Measurements from ENCODE around the gene KCND2. TPM values are rescaled to one million over a fixed set of nuclear protein-coding genes. Genes with fewer than 3 reads are reported as not detected.

Gene KCND2
- total and polyA plus RNA-seq, 3 experiments from 2014 or later, result not detected

DNA sequence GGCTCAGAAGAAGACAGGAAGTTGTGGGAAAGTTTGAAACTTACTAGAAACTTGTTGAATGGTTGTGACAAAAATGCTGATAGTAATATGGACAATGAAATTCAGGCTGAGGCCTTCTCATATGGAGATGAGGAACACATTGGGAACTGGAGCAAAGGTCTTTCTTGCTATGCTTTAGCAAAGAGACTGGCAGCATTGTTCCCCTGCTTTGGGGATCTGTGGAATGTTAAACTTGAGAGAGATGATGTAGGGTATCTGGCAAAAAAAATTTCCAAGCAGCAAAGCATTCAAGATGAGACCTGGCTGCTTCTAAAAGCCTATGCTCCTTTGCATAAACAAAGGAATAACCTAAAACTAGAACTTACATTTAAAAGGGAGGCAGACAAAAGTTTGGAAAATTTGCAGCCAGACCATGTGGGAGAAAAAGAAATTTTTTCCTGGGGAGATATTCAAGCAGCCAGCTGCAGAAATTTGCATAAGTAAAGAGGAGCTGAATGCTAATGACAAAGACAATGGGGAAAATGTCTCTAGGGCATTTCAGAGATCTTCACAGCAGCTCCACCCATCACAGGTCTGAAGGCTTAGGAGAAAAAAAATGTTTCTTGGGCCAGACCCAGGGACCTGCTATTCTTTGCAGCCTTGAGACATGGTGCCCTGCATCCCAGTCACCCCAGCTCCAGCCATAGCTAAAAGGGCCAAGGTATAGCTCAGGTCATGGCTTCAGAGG lies 16.5 kb upstream of the KCND2 start:
- Histone ChIP-seq H3K4me1 (ENCODE audit: insufficient read depth, low read length) (no peaks in the 10 kb centered on the region), H3K9me3 (ENCODE audit: low read length) (no peaks in the 10 kb centered on the region), H3K27ac (ENCODE audit: low read depth, low read length) (no peak overlapping the region), H3K27me3 (ENCODE audit: insufficient read depth, low read length, poor library complexity, severe bottlenecking) (no peaks in the 10 kb centered on the region), H3K4me3 (ENCODE audit: low read length) (no peak overlapping the region), H3K36me3 (ENCODE audit: insufficient read depth, low read length) (no peaks in the 10 kb centered on the region)
- Mint-ChIP-seq H3K4me1 (no peaks in the 10 kb centered on the region), H3K4me3 (no peak overlapping the region), H3K27ac (no peak overlapping the region), H3K9me3 (peaks cover 0 to 28% (median 5%) of the 10 kb centered on the region in 5 donors), H3K27me3 (no peaks in the 10 kb centered on the region), H3K36me3 (no peaks in the 10 kb centered on the region)
- POLR2A ChIA-PET, result no interaction called here
- CTCF ChIA-PET, result no interaction called here
- no peak for DNase-seq

DNA sequence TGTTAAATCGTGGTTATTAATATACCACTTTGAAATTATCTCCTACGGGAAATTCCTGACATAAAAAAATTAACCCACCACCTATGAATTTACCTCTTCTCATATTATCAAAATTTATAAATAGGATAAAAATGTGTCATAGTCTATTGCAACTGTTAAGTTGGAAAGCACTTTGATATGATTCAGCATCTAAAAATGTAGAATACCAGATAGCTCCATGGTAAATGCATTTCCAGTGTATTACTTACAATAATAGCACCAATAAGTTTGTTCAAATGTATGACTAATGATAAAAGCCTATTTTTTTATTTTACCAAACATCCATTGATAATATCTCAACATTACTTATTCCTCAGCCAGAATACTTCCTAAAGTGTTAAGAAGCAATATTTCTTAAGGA lies 13.6 kb upstream of the KCND2 start:
- CTCF ChIA-PET, result no interaction called here
- no peaks in the 10 kb centered on the region for H3K36me3 Mint-ChIP-seq
- H3K4me3 Mint-ChIP-seq, result no peak overlapping the region
- no peaks in the 10 kb centered on the region for H3K4me1 Mint-ChIP-seq
- no peak overlapping the region for H3K27ac ChIP-seq (ENCODE audit: low read depth, low read length)
- peaks cover 0 to 18% (median 5%) of the 10 kb centered on the region in 5 donors for H3K9me3 Mint-ChIP-seq
- no peak overlapping the region for H3K4me3 ChIP-seq (ENCODE audit: low read length)
- POLR2A ChIA-PET, result no interaction called here
- H3K27me3 ChIP-seq (ENCODE audit: insufficient read depth, low read length, poor library complexity, severe bottlenecking), result no peaks in the 10 kb centered on the region
- no peaks in the 10 kb centered on the region for H3K27me3 Mint-ChIP-seq
- H3K36me3 ChIP-seq (ENCODE audit: insufficient read depth, low read length), result no peaks in the 10 kb centered on the region
- H3K4me1 ChIP-seq (ENCODE audit: insufficient read depth, low read length), result no peaks in the 10 kb centered on the region
- H3K9me3 ChIP-seq (ENCODE audit: low read length), result no peaks in the 10 kb centered on the region
- no peak overlapping the region for H3K27ac Mint-ChIP-seq
- no peak for DNase-seq

DNA sequence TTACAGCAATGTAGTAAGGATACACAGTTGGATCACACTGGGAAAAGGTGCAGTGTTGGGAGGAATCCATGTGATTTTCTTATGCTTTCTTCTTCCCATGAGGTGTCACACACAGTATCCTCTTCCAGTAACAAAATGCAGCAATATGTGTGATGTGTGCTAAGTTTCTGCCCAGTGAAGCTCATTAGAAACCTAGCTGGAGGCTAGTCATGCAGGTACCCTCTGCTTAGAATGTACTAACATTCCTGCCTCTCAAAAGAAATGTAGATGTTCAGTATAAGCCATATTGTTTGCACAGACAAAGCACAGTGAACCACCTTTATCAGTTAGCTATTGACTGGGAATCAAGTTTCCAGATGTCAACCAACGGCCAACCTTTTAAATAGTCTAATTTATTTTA lies 12.9 kb upstream of the KCND2 start:
- Histone ChIP-seq H3K36me3 (ENCODE audit: insufficient read depth, low read length) (no peaks in the 10 kb centered on the region), H3K4me3 (ENCODE audit: low read length) (no peak overlapping the region), H3K9me3 (ENCODE audit: low read length) (no peaks in the 10 kb centered on the region), H3K27me3 (ENCODE audit: insufficient read depth, low read length, poor library complexity, severe bottlenecking) (no peaks in the 10 kb centered on the region), H3K4me1 (ENCODE audit: insufficient read depth, low read length) (no peaks in the 10 kb centered on the region), H3K27ac (ENCODE audit: low read depth, low read length) (no peak overlapping the region)
- ChIA-PET CTCF (no interaction called here), POLR2A (no interaction called here)
- H3K27ac Mint-ChIP-seq, result no peak overlapping the region
- H3K36me3 Mint-ChIP-seq, result no peaks in the 10 kb centered on the region
- H3K4me3 Mint-ChIP-seq, result no peak overlapping the region
- peaks cover 0 to 17% (median 5%) of the 10 kb centered on the region in 5 donors for H3K9me3 Mint-ChIP-seq
- no peaks in the 10 kb centered on the region for H3K4me1 Mint-ChIP-seq
- H3K27me3 Mint-ChIP-seq, result no peaks in the 10 kb centered on the region
- no peak for DNase-seq

DNA sequence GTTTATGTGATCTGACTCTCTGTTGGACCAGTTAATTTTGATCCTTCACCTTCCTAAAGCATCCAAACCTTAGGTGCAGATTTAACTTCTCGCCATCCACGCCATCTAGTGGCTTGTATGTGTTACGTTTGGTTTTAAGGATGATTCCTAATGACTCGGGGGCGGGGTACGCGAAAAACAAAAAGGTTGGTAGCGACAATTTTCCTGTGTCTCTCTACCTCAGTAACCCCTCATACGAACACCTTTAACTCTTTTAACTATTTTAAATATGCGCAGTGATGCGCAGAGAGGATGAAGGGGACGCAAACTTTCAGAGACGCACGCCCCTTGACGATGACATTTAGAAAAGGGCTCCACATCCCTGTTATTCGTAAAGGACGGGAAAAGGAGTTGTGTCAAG lies 714 bp upstream of the KCND2 start:
- H3K4me3 ChIP-seq (ENCODE audit: low read length), result no peak overlapping the region
- CTCF ChIA-PET, result no interaction called here
- Mint-ChIP-seq H3K36me3 (no peaks in the 10 kb centered on the region), H3K27ac (no peak overlapping the region), H3K4me3 (no peak overlapping the region), H3K4me1 (no peaks in the 10 kb centered on the region), H3K9me3 (peaks cover 0 to 8% (median 4%) of the 10 kb centered on the region in 5 donors), H3K27me3 (peaks cover 2 to 14% of the 10 kb centered on the region in 2 donors)
- H3K27me3 ChIP-seq (ENCODE audit: insufficient read depth, low read length, poor library complexity, severe bottlenecking), result no peaks in the 10 kb centered on the region
- H3K4me1 ChIP-seq (ENCODE audit: insufficient read depth, low read length), result no peaks in the 10 kb centered on the region
- no peak overlapping the region for H3K27ac ChIP-seq (ENCODE audit: low read depth, low read length)
- POLR2A ChIA-PET, result no interaction called here
- no peaks in the 10 kb centered on the region for H3K9me3 ChIP-seq (ENCODE audit: low read length)
- H3K36me3 ChIP-seq (ENCODE audit: insufficient read depth, low read length), result no peaks in the 10 kb centered on the region
- DNase-seq, result no peak

DNA sequence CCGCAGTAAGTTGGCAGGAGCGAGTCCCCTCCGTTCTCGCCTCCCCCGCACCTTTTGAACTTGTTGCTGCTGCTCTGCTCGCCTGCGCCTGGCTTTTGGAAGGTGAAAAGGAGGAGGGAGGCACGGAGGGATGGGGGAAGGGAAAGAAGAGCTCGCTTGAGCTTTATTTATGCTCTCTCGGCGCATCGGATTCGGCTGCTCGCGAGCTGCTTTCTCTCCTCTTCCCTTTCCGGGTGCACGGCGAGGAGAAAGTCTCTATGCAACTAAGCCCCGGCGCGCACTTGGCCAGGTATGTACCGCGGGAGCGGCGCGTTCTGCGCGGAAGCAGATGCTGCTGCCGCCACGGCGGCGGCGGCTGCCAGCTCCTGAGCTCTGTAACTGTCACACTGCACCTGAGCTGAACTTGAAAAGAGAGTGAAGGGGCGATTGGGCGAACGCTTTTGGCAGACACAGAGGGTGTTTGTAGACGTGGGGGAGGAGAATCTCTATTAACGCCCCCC lies 551 bp downstream of the KCND2 start:
- no peaks in the 10 kb centered on the region for H3K4me1 ChIP-seq (ENCODE audit: insufficient read depth, low read length)
- Mint-ChIP-seq H3K4me3 (no peak overlapping the region), H3K4me1 (no peaks in the 10 kb centered on the region), H3K36me3 (no peaks in the 10 kb centered on the region), H3K27ac (peak overlapping the region in 1 of 8 donors; percentile 47), H3K27me3 (peaks cover 0 to 14% of the 10 kb centered on the region in 2 donors), H3K9me3 (peaks cover 4 to 8% (median 4%) of the 10 kb centered on the region in 5 donors)
- CTCF ChIA-PET, result no interaction called here
- no peak for DNase-seq
- H3K36me3 ChIP-seq (ENCODE audit: insufficient read depth, low read length), result no peaks in the 10 kb centered on the region
- POLR2A ChIA-PET, result no interaction called here
- no peak overlapping the region for H3K4me3 ChIP-seq (ENCODE audit: low read length)
- H3K27ac ChIP-seq (ENCODE audit: low read depth, low read length), result no peak overlapping the region
- no peaks in the 10 kb centered on the region for H3K9me3 ChIP-seq (ENCODE audit: low read length)
- no peaks in the 10 kb centered on the region for H3K27me3 ChIP-seq (ENCODE audit: insufficient read depth, low read length, poor library complexity, severe bottlenecking)

DNA sequence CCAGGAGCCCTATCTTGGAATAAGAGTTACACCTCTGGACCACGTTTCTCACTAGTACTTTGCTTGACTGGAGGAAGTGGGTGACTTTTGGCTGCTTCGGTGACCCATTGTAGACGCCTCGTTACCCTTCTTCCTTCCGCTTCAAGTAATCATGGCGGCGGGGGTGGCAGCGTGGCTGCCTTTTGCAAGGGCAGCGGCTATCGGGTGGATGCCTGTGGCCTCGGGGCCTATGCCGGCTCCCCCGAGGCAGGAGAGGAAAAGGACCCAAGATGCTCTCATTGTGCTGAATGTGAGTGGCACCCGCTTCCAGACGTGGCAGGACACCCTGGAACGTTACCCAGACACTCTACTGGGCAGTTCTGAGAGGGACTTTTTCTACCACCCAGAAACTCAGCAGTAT lies 1.5 kb downstream of the KCND2 start:
- no peak overlapping the region for H3K27ac Mint-ChIP-seq
- POLR2A ChIA-PET, result no interaction called here
- H3K36me3 Mint-ChIP-seq, result no peaks in the 10 kb centered on the region
- H3K4me1 ChIP-seq (ENCODE audit: insufficient read depth, low read length), result no peaks in the 10 kb centered on the region
- no peaks in the 10 kb centered on the region for H3K27me3 ChIP-seq (ENCODE audit: insufficient read depth, low read length, poor library complexity, severe bottlenecking)
- H3K4me3 ChIP-seq (ENCODE audit: low read length), result no peak overlapping the region
- peaks cover 4 to 8% (median 5%) of the 10 kb centered on the region in 5 donors for H3K9me3 Mint-ChIP-seq
- no peaks in the 10 kb centered on the region for H3K9me3 ChIP-seq (ENCODE audit: low read length)
- no peak overlapping the region for H3K4me3 Mint-ChIP-seq
- no peaks in the 10 kb centered on the region for H3K4me1 Mint-ChIP-seq
- no peak for DNase-seq
- CTCF ChIA-PET, result no interaction called here
- H3K27ac ChIP-seq (ENCODE audit: low read depth, low read length), result no peak overlapping the region
- no peaks in the 10 kb centered on the region for H3K36me3 ChIP-seq (ENCODE audit: insufficient read depth, low read length)
- peaks cover 0 to 14% of the 10 kb centered on the region in 2 donors for H3K27me3 Mint-ChIP-seq

DNA sequence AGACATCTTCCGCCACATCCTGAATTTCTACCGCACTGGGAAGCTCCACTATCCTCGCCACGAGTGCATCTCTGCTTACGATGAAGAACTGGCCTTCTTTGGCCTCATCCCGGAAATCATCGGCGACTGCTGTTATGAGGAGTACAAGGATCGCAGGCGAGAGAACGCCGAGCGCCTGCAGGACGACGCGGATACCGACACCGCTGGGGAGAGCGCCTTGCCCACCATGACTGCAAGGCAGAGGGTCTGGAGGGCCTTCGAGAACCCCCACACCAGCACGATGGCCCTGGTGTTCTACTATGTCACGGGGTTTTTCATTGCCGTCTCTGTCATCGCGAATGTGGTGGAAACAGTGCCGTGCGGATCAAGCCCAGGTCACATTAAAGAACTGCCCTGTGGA lies 1.9 kb downstream of the KCND2 start:
- H3K27ac Mint-ChIP-seq, result no peak overlapping the region
- no peak for DNase-seq
- CTCF ChIA-PET, result no interaction called here
- no peaks in the 10 kb centered on the region for H3K36me3 ChIP-seq (ENCODE audit: insufficient read depth, low read length)
- H3K4me3 Mint-ChIP-seq, result no peak overlapping the region
- H3K36me3 Mint-ChIP-seq, result no peaks in the 10 kb centered on the region
- POLR2A ChIA-PET, result no interaction called here
- no peaks in the 10 kb centered on the region for H3K9me3 ChIP-seq (ENCODE audit: low read length)
- H3K27me3 ChIP-seq (ENCODE audit: insufficient read depth, low read length, poor library complexity, severe bottlenecking), result no peaks in the 10 kb centered on the region
- H3K27ac ChIP-seq (ENCODE audit: low read depth, low read length), result no peak overlapping the region
- H3K4me1 ChIP-seq (ENCODE audit: insufficient read depth, low read length), result no peaks in the 10 kb centered on the region
- no peak overlapping the region for H3K4me3 ChIP-seq (ENCODE audit: low read length)
- H3K4me1 Mint-ChIP-seq, result no peaks in the 10 kb centered on the region
- peaks cover 3 to 8% (median 5%) of the 10 kb centered on the region in 5 donors for H3K9me3 Mint-ChIP-seq
- peaks cover 0 to 14% of the 10 kb centered on the region in 2 donors for H3K27me3 Mint-ChIP-seq

DNA sequence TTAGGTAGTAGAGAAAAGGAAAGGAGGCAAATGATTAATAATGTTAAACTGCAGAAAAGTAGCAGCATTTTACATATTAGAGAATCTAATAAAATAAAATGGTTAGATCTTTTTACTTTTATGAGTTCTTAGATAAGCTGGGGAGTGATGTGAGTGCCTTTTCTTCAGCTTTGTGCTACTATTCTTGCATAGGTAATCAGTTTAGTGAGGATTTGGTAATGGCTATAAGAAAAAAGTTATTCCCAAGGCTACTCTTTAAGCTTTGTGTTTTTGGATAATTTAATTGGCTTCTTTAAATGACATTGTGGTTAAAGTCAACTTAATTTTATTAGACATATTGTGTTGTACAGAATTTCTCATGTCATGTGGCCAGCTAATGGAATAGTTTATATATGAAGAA lies 3.7 kb downstream of the KCND2 start:
- Histone ChIP-seq H3K4me3 (ENCODE audit: low read length) (no peak overlapping the region), H3K9me3 (ENCODE audit: low read length) (no peaks in the 10 kb centered on the region), H3K27ac (ENCODE audit: low read depth, low read length) (no peak overlapping the region), H3K36me3 (ENCODE audit: insufficient read depth, low read length) (no peaks in the 10 kb centered on the region), H3K27me3 (ENCODE audit: insufficient read depth, low read length, poor library complexity, severe bottlenecking) (no peaks in the 10 kb centered on the region), H3K4me1 (ENCODE audit: insufficient read depth, low read length) (no peaks in the 10 kb centered on the region)
- Mint-ChIP-seq H3K4me1 (no peaks in the 10 kb centered on the region), H3K27me3 (peaks cover 0 to 14% of the 10 kb centered on the region in 2 donors), H3K36me3 (no peaks in the 10 kb centered on the region), H3K4me3 (no peak overlapping the region), H3K27ac (no peak overlapping the region), H3K9me3 (peaks cover 2 to 15% (median 5%) of the 10 kb centered on the region in 5 donors)
- CTCF ChIA-PET, result no interaction called here
- no peak for DNase-seq
- POLR2A ChIA-PET, result no interaction called here

Data from CD8-positive, alpha-beta memory T cell (primary cell).